B cell (primary cell): Measurements from ENCODE around the gene GDF7. TPM values are rescaled to one million over a fixed set of nuclear protein-coding genes. Genes with fewer than 3 reads are reported as not detected.

ENCODE experiments used
- ATAC-seq: fragments of 200-7000 bp; cut with Tn5 transposase; one replicate; pipeline ENCODE4 v1.10.0; 2021; ENCODE audit warnings: low read depth, mild to moderate bottlenecking, moderate number of reproducible peaks, moderate library complexity
- CTCF ChIA-PET: fragments of 350-600 bp; sonication (Branson Sonifier 250); formaldehyde crosslinking; loops from one replicate; lab custom pipeline; 2021; ENCODE audit warnings: antibody characterized with exemption, inconsistent platforms; lab: Charles Lee
- POLR2A ChIA-PET: fragments of 350-600 bp; sonication (Branson Sonifier 250); formaldehyde crosslinking; loops from one replicate; lab custom pipeline; 2021; ENCODE audit warnings: antibody characterized with exemption; lab: Charles Lee
- DNase-seq: peaks from one replicate; pipeline ENCODE4 v3.0.0; 2013
- H2AFZ ChIP-seq: 2 replicates; pipeline ENCODE4 v1.6.1; 2012; ENCODE audit warnings: mild to moderate bottlenecking, low read depth, low read length; ENCODE audit not compliant: insufficient read depth, poor library complexity, severe bottlenecking
- H3K27ac ChIP-seq, 2 donors: 1 replicate in 1 of 2; 2 replicates in 1 of 2; pipeline ENCODE4 v1.5.1; 2012 to 2013; ENCODE audit warnings: low read length in 2 of 2, mild to moderate bottlenecking in 2 of 2, moderate library complexity in 1 of 2
- H3K27me3 ChIP-seq, 4 experiments: fragments of 200-600 bp in 1 of 4; sonication (generic) in 1 of 4; replicated peaks in 1 of 4; 1 replicate in 2 of 4; 2 replicates in 2 of 4; pipeline versions ENCODE4 v1.6.1 to v1.7.0; 2013 to 2016; ENCODE audit warnings: low read length in 3 of 4, mild to moderate bottlenecking in 2 of 4, mixed read lengths in 1 of 4, moderate library complexity in 1 of 4; ENCODE audit not compliant: insufficient read depth in 4 of 4, control insufficient read depth in 3 of 4; ENCODE audit errors: control extremely low read depth in 1 of 4
- H3K36me3 ChIP-seq, 2 experiments: replicated peaks in 1 of 2; 1 replicate in 1 of 2; 2 replicates in 1 of 2; pipeline versions ENCODE4 v1.6.1 to v1.7.1; 2013; ENCODE audit warnings: low read length in 1 of 2; ENCODE audit not compliant: insufficient read depth in 2 of 2, control insufficient read depth in 1 of 2; ENCODE audit errors: control extremely low read depth in 1 of 2, extremely low read depth in 1 of 2
- H3K4me1 ChIP-seq, 2 donors: fragments of 200-600 bp in 1 of 2; sonication (generic) in 1 of 2; 1 replicate in 1 of 2; 2 replicates in 1 of 2; pipeline versions ENCODE4 v1.5.1 to v1.6.1; 2013 to 2017; ENCODE audit warnings: low read length in 2 of 2; ENCODE audit not compliant: control insufficient read depth in 2 of 2, insufficient read depth in 2 of 2
- H3K4me2 ChIP-seq: replicated peaks from 2 replicates; pipeline ENCODE3; 2012; ENCODE audit warnings: mild to moderate bottlenecking, low read depth, low read length; ENCODE audit not compliant: poor library complexity, severe bottlenecking
- H3K4me3 ChIP-seq, 5 experiments: fragments of 200-600 bp in 1 of 5; sonication (generic) in 1 of 5; 1 replicate in 3 of 5; 2 replicates in 2 of 5; pipeline versions ENCODE4 v1.5.1 to v1.7.0; 2011 to 2016; ENCODE audit warnings: low read length in 4 of 5, mild to moderate bottlenecking in 4 of 5, low read depth in 2 of 5, control low read depth in 1 of 5, moderate library complexity in 1 of 5; ENCODE audit not compliant: insufficient read depth in 1 of 5; ENCODE audit errors: control extremely low read depth in 1 of 5, extremely low read depth in 1 of 5
- H3K79me2 ChIP-seq: fragments of 200-600 bp; sonication (generic); one replicate; pipeline ENCODE4 v1.6.0; 2016; ENCODE audit warnings: low read length; ENCODE audit not compliant: control insufficient read depth, insufficient read depth
- H3K9ac ChIP-seq: fragments of 200-600 bp; sonication (generic); 2 replicates; pipeline ENCODE4 v1.6.1; 2017; ENCODE audit warnings: mild to moderate bottlenecking, low read length, moderate library complexity
- H3K9me3 ChIP-seq, 3 donors: one replicate each; pipeline versions ENCODE4 v1.6.1 to v1.7.1; 2013; ENCODE audit warnings: low read length in 2 of 3; ENCODE audit not compliant: control insufficient read depth in 2 of 3, insufficient read depth in 1 of 3; ENCODE audit errors: control extremely low read depth in 1 of 3
- H4K20me1 ChIP-seq: 2 replicates; pipeline ENCODE4 v1.6.0; 2012; ENCODE audit warnings: mild to moderate bottlenecking, low read length; ENCODE audit not compliant: insufficient read depth, control insufficient read depth, poor library complexity, severe bottlenecking
- H3K27ac Mint-ChIP-seq: one replicate; pipeline ENCODE4 v1.8.0; 2021; ENCODE audit warnings: mixed read lengths
- H3K27me3 Mint-ChIP-seq: one replicate; pipeline ENCODE4 v1.8.0; 2021; ENCODE audit warnings: mixed read lengths
- H3K4me1 Mint-ChIP-seq: one replicate; pipeline ENCODE4 v1.8.0; 2021; ENCODE audit warnings: mixed read lengths
- H3K4me3 Mint-ChIP-seq: one replicate; pipeline ENCODE4 v1.8.0; 2021; ENCODE audit warnings: mixed read lengths
- H3K9me3 Mint-ChIP-seq: one replicate; pipeline ENCODE4 v1.8.0; 2022; ENCODE audit warnings: mixed read lengths; ENCODE audit not compliant: insufficient read depth
- CTCF ChIP-seq: fragments of 200-600 bp; IDR thresholded peaks from one replicate; pipeline ENCODE4 v1.8.0; 2022; ENCODE audit warnings: antibody characterized with exemption, mild to moderate bottlenecking
- EZH2 ChIP-seq: IDR thresholded peaks from 2 replicates; pipeline ENCODE4 v1.6.1; 2012; ENCODE audit warnings: borderline replicate concordance, low read depth, mild to moderate bottlenecking, moderate library complexity, low read length; ENCODE audit not compliant: insufficient read depth, poor library complexity, severe bottlenecking
- WGBS: methylation state at CpG from one replicate; pipeline ENCODE4 v1.1.5; 2013; ENCODE audit warnings: missing lambda C conversion rate; ENCODE audit not compliant: insufficient coverage; 5-methylcytosine and 5-hydroxymethylcytosine counted together
- intact Hi-C: fragments of 100-400 bp; cut with micrococcal nuclease; formaldehyde crosslinking; loops from one replicate; pipeline ENCODE4 v1.10.0; 2022
- polyA plus RNA-seq: library from polyadenylated mRNA; depleted of rRNA; stranded (reverse); fragments of >200 nt; gene quantifications from 2 replicates; pipeline ENCODE4 v1.2.3, GENCODE V29; 2012
- total RNA-seq, 2 donors: library from RNA; stranded (reverse); fragments of 120-200 nt in 1 of 2; gene quantifications; 1 replicate in 1 of 2; 2 replicates in 1 of 2; pipeline versions ENCODE4 v1.2.3 to v1.2.4, GENCODE V29; 2013 to 2022

Gene GDF7
- total and polyA plus RNA-seq, 2 donors (not counting 1 experiment from before 2014, with no cell fraction given) = 7.0 to 15.3 TPM

- no peak overlapping the region for H3K27ac ChIP-seq
- ChIA-PET CTCF (interaction anchor here (1.2 to 3.3 kb wide), 6 partner anchors 8 to 278 kb away, joined by 3 to 15 read pairs (median 10); no protein-coding TSS in a partner anchor), POLR2A (no interaction called here)
- no peak overlapping the region for H3K4me2 ChIP-seq
- intact Hi-C loops = no loop called here
- DNase-seq = no peak
- no peak overlapping the region for H2AFZ ChIP-seq
- H3K27me3 ChIP-seq = no peaks in the 10 kb centered on the region
- no peaks in the 10 kb centered on the region for H3K27me3 Mint-ChIP-seq
- no peak for TF ChIP-seq EZH2
- no peak overlapping the region for H3K4me3 ChIP-seq
- peaks cover 0 to 5% (median 0%) of the 10 kb centered on the region in 3 donors for H3K9me3 ChIP-seq
- no peak overlapping the region for H3K27ac Mint-ChIP-seq
- peaks cover 0 to 5% of the 10 kb centered on the region in 2 donors for H3K4me1 ChIP-seq
- H3K36me3 ChIP-seq = peaks cover 0 to 68% of the 10 kb centered on the region in 2 experiments
- no peak overlapping the region for H3K9ac ChIP-seq
- ATAC-seq = no peak
- 89% methylated on average over 5 of the region's 6 CpGs for WGBS
- H4K20me1 ChIP-seq = no peaks in the 10 kb centered on the region
- no peak overlapping the region for H3K4me3 Mint-ChIP-seq
- H3K9me3 Mint-ChIP-seq = no peaks in the 10 kb centered on the region
- H3K4me1 Mint-ChIP-seq = peaks cover 5% of the 10 kb centered on the region
- no peaks in the 10 kb centered on the region for H3K79me2 ChIP-seq
These were observed 17.7 kb downstream of the GDF7 start for GRCh38 chr2:20684581-20685063.

- POLR2A ChIA-PET = no interaction called here
- TF ChIP-seq CTCF (no peak), EZH2 (no peak)
These were observed 20.4 kb downstream of the GDF7 start for GRCh38 chr2:20687260-20687832.

More at GRCh38 chr2:20687260-20687832, 20.4 kb downstream of the GDF7 start:
- intact Hi-C loops = no loop called here
- H3K4me1 ChIP-seq = no peaks in the 10 kb centered on the region
- no peak overlapping the region for H3K4me2 ChIP-seq
- H3K27ac Mint-ChIP-seq = no peak overlapping the region
- no peak overlapping the region for H3K4me3 Mint-ChIP-seq
- no peak overlapping the region for H3K4me3 ChIP-seq
- H3K79me2 ChIP-seq = no peaks in the 10 kb centered on the region
- H3K27ac ChIP-seq = no peak overlapping the region
- H4K20me1 ChIP-seq = no peaks in the 10 kb centered on the region
- H3K27me3 ChIP-seq = no peaks in the 10 kb centered on the region
- no peak overlapping the region for H3K9ac ChIP-seq
- 100% methylated on average over 2 of the region's 4 CpGs for WGBS
- no peaks in the 10 kb centered on the region for H3K9me3 Mint-ChIP-seq
- CTCF ChIA-PET = interaction anchor here (1.2 kb wide), 1 partner anchor 10 kb away, joined by 3 read pairs; no protein-coding TSS in a partner anchor
- H3K4me1 Mint-ChIP-seq = peaks cover 1% of the 10 kb centered on the region
- ATAC-seq = no peak
- H3K27me3 Mint-ChIP-seq = no peaks in the 10 kb centered on the region
- H2AFZ ChIP-seq = no peak overlapping the region
- H3K36me3 ChIP-seq = peaks cover 2 to 52% of the 10 kb centered on the region in 2 experiments
- H3K9me3 ChIP-seq = peaks cover 0 to 5% (median 0%) of the 10 kb centered on the region in 3 donors
- no peak for DNase-seq
